Testis (tissue), 3 donors: Measurements from ENCODE around the gene MEAF6. TPM values are rescaled to one million over a fixed set of nuclear protein-coding genes. Genes with fewer than 3 reads are reported as not detected.

ENCODE experiments used
- DNase-seq: peaks from one replicate; pipeline ENCODE4 v3.0.0-alpha.2; 2019
- H3K27ac ChIP-seq, 2 donors: fragments of 200-600 bp; sonication (generic); one replicate each; pipeline ENCODE4 v1.5.1; 2019
- H3K27me3 ChIP-seq: fragments of 200-600 bp; sonication (generic); one replicate; pipeline ENCODE4 v1.5.1; 2019
- H3K36me3 ChIP-seq: fragments of 200-600 bp; sonication (generic); one replicate; pipeline ENCODE4 v1.5.1; 2017; ENCODE audit warnings: low read depth; ENCODE audit errors: missing control alignments
- H3K4me1 ChIP-seq: fragments of 200-600 bp; sonication (generic); one replicate; pipeline ENCODE4 v1.5.1; 2019
- H3K4me3 ChIP-seq, 2 donors: fragments of 200-600 bp; sonication (generic); one replicate each; pipeline ENCODE4 v1.5.1; 2017 to 2019
- H3K9me3 ChIP-seq: fragments of 200-600 bp; sonication (generic); one replicate; pipeline ENCODE4 v1.5.1; 2017
- CTCF ChIP-seq, 3 experiments: fragments of 450-650 bp in 2 of 3; fragments of 200-600 bp in 1 of 3; sonication (generic) in 1 of 3; IDR thresholded peaks; one replicate each; pipeline ENCODE4 v1.5.1; 2016 to 2019; ENCODE audit warnings: antibody characterized with exemption in 3 of 3, mild to moderate bottlenecking in 2 of 3, moderate library complexity in 1 of 3
- POLR2A ChIP-seq: fragments of 450-650 bp; IDR thresholded peaks from one replicate; pipeline ENCODE4 v1.6.1; 2017; ENCODE audit warnings: antibody characterized with exemption, mild to moderate bottlenecking, moderate library complexity
- WGBS, 2 donors: methylation state at CpG; one replicate each; pipeline ENCODE4 v1.1.5; 2018; 5-methylcytosine and 5-hydroxymethylcytosine counted together
- intact Hi-C: fragments of 100-400 bp; cut with DNase I; formaldehyde crosslinking; loops from one replicate; pipeline ENCODE4 v1.15.1; 2023; ENCODE audit warnings: low total_unique reads
- microRNA-seq, 2 donors: library from miRNA; unstranded; fragments of <30 nt; microRNA quantifications; one replicate each; pipeline ENCODE4, GENCODE V29; 2016; ENCODE audit warnings: borderline number of aligned reads in 2 of 2, borderline replicate concordance in 1 of 2
- polyA plus RNA-seq: library from polyadenylated mRNA; stranded (reverse); fragments of 350-450 nt; fragmentation: Illumina TruSeq; extraction: RNeasy Lipid Tissue Mini Kit (QIAGEN cat#74804); gene quantifications from one replicate; pipeline ENCODE4 v1.2.3, GENCODE V29; 2014; ENCODE audit warnings: low read depth, low replicate concordance; ENCODE audit not compliant: insufficient read depth
- small RNA-seq, 2 donors: library from RNA; depleted of rRNA; stranded (forward); fragments of <200 nt; gene quantifications; one replicate each; pipeline ENCODE3, GENCODE V24; 2016
- total RNA-seq, 2 donors: library from RNA; depleted of rRNA; stranded (reverse); fragments of >200 nt; gene quantifications; one replicate each; pipeline ENCODE4 v1.2.3, GENCODE V29; 2016

Gene MEAF6
- total and polyA plus RNA-seq, 3 donors from 2014 or later: 132 to 140 (median 134) TPM

- 55 to 64% methylated on average over 10 to 15 of the region's 15 CpGs for WGBS, 2 donors
- H3K27ac ChIP-seq: no peak overlapping the region
- no peaks in the 10 kb centered on the region for H3K36me3 ChIP-seq
- no peaks in the 10 kb centered on the region for H3K27me3 ChIP-seq
- DNase-seq: no peak
- H3K4me1 ChIP-seq: no peaks in the 10 kb centered on the region
- intact Hi-C loops: no loop called here
- TF ChIP-seq CTCF (IDR thresholded peaks at IDR 0.05): no peak
- no peak for TF ChIP-seq POLR2A
- no peaks in the 10 kb centered on the region for H3K9me3 ChIP-seq
- H3K4me3 ChIP-seq: no peak overlapping the region
Measured at GRCh38 chr1:37448691-37449417, 65.7 kb downstream of the MEAF6 start.

GRCh38 chr1:37448185-37448584 is 66.4 kb downstream of the MEAF6 start:
- Histone ChIP-seq H3K4me1 (no peaks in the 10 kb centered on the region), H3K9me3 (no peaks in the 10 kb centered on the region), H3K4me3 (no peak overlapping the region), H3K27me3 (no peaks in the 10 kb centered on the region), H3K36me3 (no peaks in the 10 kb centered on the region), H3K27ac (no peak overlapping the region)
- 69 to 76% methylated on average over 2 of the region's 2 CpGs for WGBS, 2 donors
- intact Hi-C loops: no loop called here
- TF ChIP-seq POLR2A (no peak), CTCF (IDR thresholded peaks at IDR 0.05) (no peak)
- DNase-seq: no peak

GRCh38 chr1:37446874-37447273 is 67.7 kb downstream of the MEAF6 start:
- Histone ChIP-seq H3K27me3 (no peaks in the 10 kb centered on the region), H3K36me3 (no peaks in the 10 kb centered on the region), H3K9me3 (no peaks in the 10 kb centered on the region), H3K4me3 (no peak overlapping the region), H3K4me1 (no peaks in the 10 kb centered on the region), H3K27ac (no peak overlapping the region)
- 51 to 54% methylated on average over 6 of the region's 6 CpGs for WGBS, 2 donors
- no peak for DNase-seq
- TF ChIP-seq POLR2A (no peak), CTCF (IDR thresholded peaks at IDR 0.05) (no peak)
- intact Hi-C loops: no loop called here

- TF ChIP-seq CTCF (IDR thresholded peaks at IDR 0.05) (no peak), POLR2A (no peak)
- H3K4me1 ChIP-seq: no peaks in the 10 kb centered on the region
- no peak overlapping the region for H3K4me3 ChIP-seq
- no peaks in the 10 kb centered on the region for H3K27me3 ChIP-seq
- intact Hi-C loops: no loop called here
- WGBS, 2 donors: 75 to 78% methylated on average over 2 of the region's 2 CpGs
- H3K36me3 ChIP-seq: no peaks in the 10 kb centered on the region
- no peak for DNase-seq
- no peak overlapping the region for H3K27ac ChIP-seq
- H3K9me3 ChIP-seq: no peaks in the 10 kb centered on the region
Measured at GRCh38 chr1:37442644-37443043, 71.9 kb downstream of the MEAF6 start.

Small RNAs within 50 kb of the gene (microRNA-seq; reads per million reads assigned to microRNA genes)
- gene MIR5581 (0.69 to 1.4 reads per million in 2 donors), gene MIR6732 (0 to 0.69 reads per million in 2 donors)

Small RNAs within 50 kb of the gene (small RNA-seq; reads per million reads assigned to genes)
- gene AL034379.1: 0 reads per million in 2 donors
- gene MIR5581: 0 reads per million in 2 donors

Other genes starting within 250 kb of the MEAF6 start
- 1 to 10 TPM; 8.2 to 9.0 TPM for gene ZC3H12A, start 40.2 kb downstream of the MEAF6 start, total RNA-seq
- 6.3 TPM for gene ZC3H12A, start 40.2 kb downstream of the MEAF6 start, polyA plus RNA-seq
- 10 to 100 TPM; 33.7 to 51.4 TPM for gene SNIP1, start 39.5 kb upstream of the MEAF6 start, total RNA-seq
- gene SNIP1, start 39.5 kb upstream of the MEAF6 start, polyA plus RNA-seq: 16.8 TPM
- gene DNALI1, start 42.2 kb upstream of the MEAF6 start, total RNA-seq: 10 to 100 TPM; 50.5 to 73.0 TPM
- gene DNALI1, start 42.2 kb upstream of the MEAF6 start, polyA plus RNA-seq: 216 TPM
- 10 to 100 TPM; 57.4 to 78.7 TPM for gene GNL2, start 81.2 kb upstream of the MEAF6 start, total RNA-seq
- gene GNL2, start 81.2 kb upstream of the MEAF6 start, polyA plus RNA-seq: 34.4 TPM
- under 1 TPM; 0.16 to 0.25 TPM for gene RSPO1, start 120.1 kb upstream of the MEAF6 start, total RNA-seq
- 5.0 TPM for gene RSPO1, start 120.1 kb upstream of the MEAF6 start, polyA plus RNA-seq
- 10 to 100 TPM; 21.0 to 28.1 TPM for gene CDCA8, start 177.8 kb upstream of the MEAF6 start, total RNA-seq
- gene CDCA8, start 177.8 kb upstream of the MEAF6 start, polyA plus RNA-seq: 52.4 TPM